Osteoblast (primary cell): ENCODE results near the gene DUS3L. TPM values are rescaled to one million over a fixed set of nuclear protein-coding genes. Genes with fewer than 3 reads are reported as not detected.

Experiments used
- DNase-seq: peaks from one replicate; pipeline ENCODE4 v3.0.0; 2011; ENCODE audit warnings: low spot score, mixed read lengths; ENCODE audit not compliant: insufficient read length; ENCODE audit errors: missing footprints
- H2AFZ ChIP-seq: 2 replicates; pipeline ENCODE4 v1.6.0; 2011; ENCODE audit warnings: mild to moderate bottlenecking, low read length
- H3K27ac ChIP-seq: 2 replicates; pipeline ENCODE4 v1.5.1; 2011; ENCODE audit warnings: mild to moderate bottlenecking, low read depth, low read length, moderate library complexity
- H3K27me3 ChIP-seq: 2 replicates; pipeline ENCODE4 v1.6.0; 2012; ENCODE audit warnings: mild to moderate bottlenecking, control low read depth, inconsistent platforms, low read length, moderate library complexity; ENCODE audit not compliant: insufficient read depth
- H3K36me3 ChIP-seq: 2 replicates; pipeline ENCODE4 v1.5.1; 2011; ENCODE audit warnings: mild to moderate bottlenecking, low read length, control low read depth, moderate library complexity; ENCODE audit not compliant: insufficient read depth
- H3K4me1 ChIP-seq: 2 replicates; pipeline ENCODE4 v1.5.1; 2011; ENCODE audit warnings: mild to moderate bottlenecking, low read length, control low read depth, moderate library complexity; ENCODE audit not compliant: insufficient read depth
- H3K4me2 ChIP-seq: 2 replicates; pipeline ENCODE4 v1.6.0; 2011; ENCODE audit warnings: mild to moderate bottlenecking, low read length; ENCODE audit not compliant: insufficient read depth
- H3K4me3 ChIP-seq: fragments of 200-600 bp; sonication (generic); 3 replicates; pipeline ENCODE4 v1.5.1; 2012; ENCODE audit warnings: mild to moderate bottlenecking, low read length, inconsistent platforms; ENCODE audit not compliant: insufficient read depth
- H3K79me2 ChIP-seq: 2 replicates; pipeline ENCODE4 v1.6.0; 2012; ENCODE audit warnings: mild to moderate bottlenecking, low read length, control low read depth, inconsistent platforms; ENCODE audit not compliant: insufficient read depth
- H3K9me3 ChIP-seq: 2 replicates; pipeline ENCODE4 v1.5.1; 2011; ENCODE audit warnings: low read depth, low read length, control low read depth
- H4K20me1 ChIP-seq: 2 replicates; pipeline ENCODE4 v1.6.0; 2012; ENCODE audit warnings: mild to moderate bottlenecking, low read length, control low read depth; ENCODE audit not compliant: insufficient read depth
- total RNA-seq: library from RNA; depleted of rRNA; stranded (reverse); fragments of >200 nt; gene quantifications from 2 replicates; pipeline ENCODE4 v1.2.3, GENCODE V29; 2012
- TF ChIP-seq, protein P1 (sequence below): IDR thresholded peaks from 2 replicates; pipeline ENCODE4 v1.5.1; 2011; ENCODE audit warnings: mild to moderate bottlenecking, low read depth, low read length, moderate library complexity; ENCODE audit errors: extremely low read depth

The DUS3L gene
- total RNA-seq, 1 donor = 30.0 TPM

DNA sequence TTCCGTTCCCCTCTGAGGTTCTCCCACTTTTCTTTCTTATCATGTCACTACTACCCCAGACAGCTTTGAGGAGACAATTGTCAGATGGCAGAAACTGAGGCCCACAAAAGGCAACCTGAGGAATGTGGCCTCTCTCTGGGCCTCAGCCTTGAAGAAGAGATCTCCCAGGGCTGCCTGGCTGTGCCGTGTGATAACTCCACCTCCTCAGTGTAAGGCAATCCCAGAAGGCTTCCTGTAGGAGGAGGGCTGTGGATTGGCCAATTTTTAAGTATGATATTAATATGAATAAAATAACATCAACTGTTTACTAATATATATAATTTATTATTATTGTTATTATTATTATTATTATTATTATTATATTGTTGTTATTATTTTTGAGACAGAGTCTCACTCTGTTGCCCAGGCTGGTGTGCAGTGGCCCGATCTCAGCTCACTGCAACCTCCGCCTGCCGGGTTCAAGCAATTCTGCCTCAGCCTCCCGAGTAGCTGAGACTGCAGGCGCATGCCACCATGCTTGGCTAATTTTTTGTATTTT is 4.5 kb upstream of the DUS3L start:
- H3K4me1 ChIP-seq = no peaks in the 10 kb centered on the region
- H3K4me3 ChIP-seq = no peak overlapping the region
- peaks cover 3% of the 10 kb centered on the region for H3K79me2 ChIP-seq
- no peaks in the 10 kb centered on the region for H3K36me3 ChIP-seq
- H3K27ac ChIP-seq = no peak overlapping the region
- TF ChIP-seq, protein P1, sequence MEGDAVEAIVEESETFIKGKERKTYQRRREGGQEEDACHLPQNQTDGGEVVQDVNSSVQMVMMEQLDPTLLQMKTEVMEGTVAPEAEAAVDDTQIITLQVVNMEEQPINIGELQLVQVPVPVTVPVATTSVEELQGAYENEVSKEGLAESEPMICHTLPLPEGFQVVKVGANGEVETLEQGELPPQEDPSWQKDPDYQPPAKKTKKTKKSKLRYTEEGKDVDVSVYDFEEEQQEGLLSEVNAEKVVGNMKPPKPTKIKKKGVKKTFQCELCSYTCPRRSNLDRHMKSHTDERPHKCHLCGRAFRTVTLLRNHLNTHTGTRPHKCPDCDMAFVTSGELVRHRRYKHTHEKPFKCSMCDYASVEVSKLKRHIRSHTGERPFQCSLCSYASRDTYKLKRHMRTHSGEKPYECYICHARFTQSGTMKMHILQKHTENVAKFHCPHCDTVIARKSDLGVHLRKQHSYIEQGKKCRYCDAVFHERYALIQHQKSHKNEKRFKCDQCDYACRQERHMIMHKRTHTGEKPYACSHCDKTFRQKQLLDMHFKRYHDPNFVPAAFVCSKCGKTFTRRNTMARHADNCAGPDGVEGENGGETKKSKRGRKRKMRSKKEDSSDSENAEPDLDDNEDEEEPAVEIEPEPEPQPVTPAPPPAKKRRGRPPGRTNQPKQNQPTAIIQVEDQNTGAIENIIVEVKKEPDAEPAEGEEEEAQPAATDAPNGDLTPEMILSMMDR = no peak
- H4K20me1 ChIP-seq = no peaks in the 10 kb centered on the region
- no peaks in the 10 kb centered on the region for H3K9me3 ChIP-seq
- no peak overlapping the region for H3K4me2 ChIP-seq
- DNase-seq = peak; percentile 46
- no peak overlapping the region for H2AFZ ChIP-seq
- H3K27me3 ChIP-seq = no peaks in the 10 kb centered on the region

DNA sequence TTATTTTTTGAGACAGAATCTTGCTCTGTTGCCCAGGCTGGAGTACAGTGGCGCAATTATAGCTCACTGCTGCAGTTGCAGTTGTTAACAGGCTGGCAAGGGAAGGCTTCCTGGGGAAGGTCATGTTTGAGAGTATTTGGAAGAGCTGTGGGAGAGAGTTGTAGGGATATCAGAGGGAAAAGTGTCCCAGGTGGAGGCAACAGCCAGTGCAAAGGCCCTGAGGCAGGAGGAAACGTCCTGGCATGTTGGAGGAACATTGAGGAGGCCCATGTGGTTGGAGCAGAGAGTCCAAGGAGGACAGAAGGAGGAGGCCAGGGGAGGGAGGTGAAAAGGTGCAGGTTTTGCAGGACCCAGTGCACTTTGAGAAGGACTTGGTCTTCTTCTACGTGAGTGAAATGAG is 2.2 kb upstream of the DUS3L start:
- Histone ChIP-seq H3K27ac (no peak overlapping the region), H4K20me1 (peaks cover 9% of the 10 kb centered on the region), H3K4me2 (no peak overlapping the region), H3K9me3 (no peaks in the 10 kb centered on the region), H3K36me3 (peaks cover 15% of the 10 kb centered on the region), H2AFZ (no peak overlapping the region), H3K79me2 (peaks cover 12% of the 10 kb centered on the region), H3K27me3 (no peaks in the 10 kb centered on the region), H3K4me3 (no peak overlapping the region), H3K4me1 (peaks cover 4% of the 10 kb centered on the region)
- no peak for DNase-seq
- TF ChIP-seq, protein P1 = no peak

DNA sequence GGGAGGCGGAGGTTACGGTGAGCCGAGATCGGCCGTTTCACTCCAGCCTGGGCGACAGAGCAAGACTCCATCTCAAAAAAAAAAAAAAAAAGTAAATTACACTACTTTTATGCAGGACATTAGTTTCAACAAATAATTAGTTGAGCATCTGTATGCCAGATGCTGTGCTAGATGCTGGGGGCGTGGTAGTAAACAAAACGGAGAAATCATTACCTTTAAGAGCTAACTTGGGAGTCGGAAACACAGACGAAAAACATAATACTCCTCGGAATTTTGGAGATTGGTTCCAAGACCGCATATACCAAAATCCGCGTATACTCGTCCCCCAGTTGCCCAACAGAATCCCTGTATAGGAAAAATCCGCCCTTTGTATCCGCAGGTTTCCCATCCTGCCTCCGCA is 1.3 kb upstream of the DUS3L start:
- Histone ChIP-seq H3K4me3 (no peak overlapping the region), H3K4me2 (no peak overlapping the region), H3K9me3 (no peaks in the 10 kb centered on the region), H4K20me1 (peaks cover 9% of the 10 kb centered on the region), H2AFZ (no peak overlapping the region), H3K79me2 (peaks cover 12% of the 10 kb centered on the region), H3K27ac (no peak overlapping the region), H3K27me3 (no peaks in the 10 kb centered on the region), H3K4me1 (peaks cover 4% of the 10 kb centered on the region), H3K36me3 (peaks cover 24% of the 10 kb centered on the region)
- DNase-seq = no peak
- TF ChIP-seq, protein P1 = no peak

DNA sequence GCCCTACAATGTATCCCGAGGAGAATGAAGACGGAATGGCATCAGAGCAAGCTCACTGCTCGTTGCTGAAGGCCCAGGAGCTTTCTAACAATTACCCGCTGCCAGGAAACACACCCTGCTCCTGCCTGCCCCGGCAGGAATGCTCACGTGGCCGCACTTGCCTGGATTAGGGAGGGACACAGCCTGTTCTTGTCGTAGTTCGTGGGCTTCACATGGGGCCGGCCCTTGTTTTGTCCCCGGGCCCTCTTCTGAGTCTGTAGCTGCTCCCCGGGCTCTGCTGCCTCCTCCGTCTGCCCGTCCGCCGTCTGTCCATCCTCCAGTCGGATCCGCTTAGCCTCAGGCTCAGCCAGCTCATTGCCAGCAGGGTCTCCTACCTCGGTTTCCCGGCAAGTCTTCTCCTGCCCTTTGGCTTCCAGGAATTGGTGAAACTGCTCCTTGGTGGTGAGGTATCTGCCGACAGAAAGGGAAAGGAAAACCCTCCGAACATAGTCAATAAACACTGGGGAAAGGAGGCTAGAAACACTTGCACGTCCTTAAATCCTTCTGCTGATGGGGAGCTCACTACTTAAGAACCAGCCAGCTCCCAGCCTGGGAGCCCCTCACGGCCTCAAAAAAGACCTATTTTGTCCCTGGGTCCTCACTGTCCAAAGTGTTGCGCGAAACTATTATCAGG is 941 bp downstream of the DUS3L start:
- Histone ChIP-seq H3K27ac (peak overlapping the region; percentile 97), H2AFZ (peak overlapping the region; percentile 72)

More for the DNA sequence above, 941 bp downstream of the DUS3L start:
- DNase-seq = peak; percentile 80
- Histone ChIP-seq H3K79me2 (peaks cover 12% of the 10 kb centered on the region), H3K27me3 (no peaks in the 10 kb centered on the region), H3K4me1 (peaks cover 4% of the 10 kb centered on the region), H3K9me3 (no peaks in the 10 kb centered on the region), H3K36me3 (peaks cover 36% of the 10 kb centered on the region), H3K4me2 (peak overlapping the region; percentile 100), H4K20me1 (peaks cover 9% of the 10 kb centered on the region), H3K4me3 (peak overlapping the region; percentile 95)
- TF ChIP-seq, protein P1 = no peak
